Measurements from ENCODE around the gene SENP1. TPM values are rescaled to one million over a fixed set of nuclear protein-coding genes. Genes with fewer than 3 reads are reported as not detected.

The SENP1 gene
- total RNA-seq, 1 experiment from 2014 or later = 28.8 TPM

- H3K27me3 ChIP-seq (ENCODE audit: insufficient read depth, low read length) = no peaks in the 10 kb centered on the region
- no peak overlapping the region for H3K56ac ChIP-seq (ENCODE audit: insufficient read length, low read depth, low read length)
- no peak overlapping the region for H3K9ac ChIP-seq (ENCODE audit: extremely low read depth, insufficient read length, low read length)
- no peak overlapping the region for H2BK20ac ChIP-seq (ENCODE audit: low read depth, low read length, poor library complexity, severe bottlenecking)
- H3K14ac ChIP-seq (ENCODE audit: insufficient read depth, low read length) = no peak overlapping the region
- no peak overlapping the region for H2BK5ac ChIP-seq (ENCODE audit: insufficient read length, low read length)
- peaks cover under 1 to 27% (median 17%) of the 10 kb centered on the region in 3 experiments; a peak in 6 of 7 replicates for H3K36me3 Mint-ChIP-seq (ENCODE audit: insufficient read depth in 1 of 3, low read depth in 3 of 3)
- H2BK12ac ChIP-seq (ENCODE audit: insufficient read length, low read depth, low read length) = no peak overlapping the region
- no peak overlapping the region for H4K5ac ChIP-seq (ENCODE audit: insufficient read length, low read depth, low read length)
- H3K27ac ChIP-seq (ENCODE audit: insufficient read length, low read depth, low read length) = no peak overlapping the region
- no peak overlapping the region for H3K4me3 Mint-ChIP-seq
- H2BK15ac ChIP-seq (ENCODE audit: low read depth, low read length) = no peak overlapping the region
- H3K9me3 ChIP-seq (ENCODE audit: control insufficient read depth, low read depth, low read length) = no peaks in the 10 kb centered on the region
- no peaks in the 10 kb centered on the region for H3K4me1 ChIP-seq (ENCODE audit: insufficient read depth, low read length)
- H2AK5ac ChIP-seq (ENCODE audit: insufficient read length, low read length) = no peak overlapping the region
- H3K4me2 ChIP-seq (ENCODE audit: insufficient read depth, insufficient read length, low read length) = no peak overlapping the region
- no peak for DNase-seq
- H4K20me1 ChIP-seq (ENCODE audit: control insufficient read depth, insufficient read depth, insufficient read length) = no peaks in the 10 kb centered on the region
- no peak for TF ChIP-seq CTCF (conservative IDR thresholded peaks at IDR 0.05)
- H3K79me2 ChIP-seq (ENCODE audit: insufficient read depth, low read length) = no peaks in the 10 kb centered on the region
- no peaks in the 10 kb centered on the region for H3K27me3 Mint-ChIP-seq (ENCODE audit: low read depth)
- WGBS (ENCODE audit: extremely low coverage, insufficient read length, low lambda C conversion rate) = no CpG with 5 or more reads among the region's 2 CpGs
- H3K23ac ChIP-seq (ENCODE audit: insufficient read length, low read depth, low read length) = no peak overlapping the region
- H2AFZ ChIP-seq (ENCODE audit: low read length) = no peak overlapping the region
- no peak overlapping the region for H4K8ac ChIP-seq (replicated peaks; ENCODE audit: insufficient read length, low read depth, low read length)
- no peaks in the 10 kb centered on the region for H3K23me2 ChIP-seq (ENCODE audit: insufficient read length, low read depth, low read length, poor library complexity, severe bottlenecking)
- no peaks in the 10 kb centered on the region for H3K4me1 Mint-ChIP-seq
- no peak overlapping the region for H3K4ac ChIP-seq (ENCODE audit: low read depth, low read length)
- no peak overlapping the region for H3K18ac ChIP-seq (ENCODE audit: insufficient read length, low read depth, low read length)
- H3K27ac Mint-ChIP-seq = no peak overlapping the region
- no peak overlapping the region for H3T11ph ChIP-seq (ENCODE audit: low read length)
- H2BK120ac ChIP-seq (ENCODE audit: low read depth, low read length, poor library complexity, severe bottlenecking) = no peak overlapping the region
- no peak overlapping the region for H4K91ac ChIP-seq (ENCODE audit: insufficient read length, low read depth, low read length)
- no peaks in the 10 kb centered on the region for H3K9me3 Mint-ChIP-seq
- H3K79me1 ChIP-seq (ENCODE audit: insufficient read depth, low read depth, low read length, poor library complexity, severe bottlenecking) = no peaks in the 10 kb centered on the region
These were observed 54.2 kb downstream of the SENP1 start for GRCh38 chr12:48051681-48052080.
